Keratinocyte (primary cell): ENCODE results near the gene SIK3. TPM values are rescaled to one million over a fixed set of nuclear protein-coding genes. Genes with fewer than 3 reads are reported as not detected.

ENCODE experiments used
- DNase-seq: peaks from one replicate; pipeline ENCODE4 v3.0.0-alpha.2; 2011; ENCODE audit warnings: low read depth, missing footprints, low spot score
- FAIRE-seq: peaks from 2 replicates; lab custom pipeline; 2011; peaks lifted over from hg19 to GRCh38; lab: Jason Lieb, UNC
- H2AFZ ChIP-seq: 2 replicates; pipeline ENCODE4 v1.6.0; 2012; ENCODE audit warnings: low read length, control low read depth, inconsistent platforms; ENCODE audit not compliant: control insufficient read depth
- H3K27ac ChIP-seq: 2 replicates; pipeline ENCODE4 v1.5.1; 2011; ENCODE audit warnings: low read length; ENCODE audit not compliant: control insufficient read depth, insufficient read depth
- H3K27me3 ChIP-seq: 3 replicates; pipeline ENCODE4 v1.6.0; 2011; ENCODE audit warnings: low read length; ENCODE audit not compliant: control insufficient read depth, insufficient read depth; ENCODE audit errors: extremely low read depth
- H3K36me3 ChIP-seq, 2 experiments: 2 replicates in 1 of 2; 3 replicates in 1 of 2; pipeline ENCODE4 v1.5.1; 2011; ENCODE audit warnings: low read length in 2 of 2, mild to moderate bottlenecking in 1 of 2; ENCODE audit not compliant: control insufficient read depth in 2 of 2, insufficient read depth in 2 of 2; ENCODE audit errors: extremely low read depth in 1 of 2
- H3K4me1 ChIP-seq: 3 replicates; pipeline ENCODE4 v1.5.1; 2011; ENCODE audit warnings: low read length; ENCODE audit not compliant: control insufficient read depth, insufficient read depth; ENCODE audit errors: extremely low read depth
- H3K4me2 ChIP-seq: 3 replicates; pipeline ENCODE4 v1.6.0; 2011; ENCODE audit warnings: low read depth, low read length; ENCODE audit not compliant: control insufficient read depth, insufficient read depth; ENCODE audit errors: extremely low read depth
- H3K4me3 ChIP-seq, 3 experiments: fragments of 200-600 bp in 1 of 3; sonication (generic) in 1 of 3; 2 replicates in 2 of 3; 3 replicates in 1 of 3; pipeline ENCODE4 v1.5.1; 2011 to 2016; ENCODE audit warnings: low read length in 3 of 3, mild to moderate bottlenecking in 3 of 3, control low read depth in 2 of 3, inconsistent platforms in 1 of 3, low read depth in 1 of 3, mixed read lengths in 1 of 3, mixed run types in 1 of 3, moderate library complexity in 1 of 3; ENCODE audit not compliant: control insufficient read depth in 2 of 3, insufficient read depth in 2 of 3; ENCODE audit errors: extremely low read depth in 1 of 3
- H3K79me2 ChIP-seq: 2 replicates; pipeline ENCODE4 v1.6.0; 2012; ENCODE audit warnings: low read length; ENCODE audit not compliant: control insufficient read depth, insufficient read depth
- H3K9ac ChIP-seq: 3 replicates; pipeline ENCODE4 v1.6.0; 2011; ENCODE audit warnings: low read length; ENCODE audit not compliant: control insufficient read depth, insufficient read depth; ENCODE audit errors: extremely low read depth
- H3K9me1 ChIP-seq: 3 replicates; pipeline ENCODE4 v1.6.0; 2011; ENCODE audit warnings: low read length; ENCODE audit not compliant: control insufficient read depth, insufficient read depth; ENCODE audit errors: extremely low read depth
- H3K9me3 ChIP-seq: 2 replicates; pipeline ENCODE4 v1.5.1; 2012; ENCODE audit warnings: low read depth, low read length; ENCODE audit not compliant: control insufficient read depth
- H4K20me1 ChIP-seq: 3 replicates; pipeline ENCODE4 v1.6.0; 2011; ENCODE audit warnings: low read length; ENCODE audit not compliant: control insufficient read depth, insufficient read depth; ENCODE audit errors: extremely low read depth
- EZH2 ChIP-seq: IDR thresholded peaks from one replicate; pipeline ENCODE4 v1.6.1; 2012; ENCODE audit warnings: inconsistent platforms, mild to moderate bottlenecking, low read length, moderate library complexity
- dilution Hi-C: fragments of 300-500 bp; cut with MboI; formaldehyde crosslinking; loops from one replicate; pipeline ENCODE4 v1.7.0; 2020; ENCODE audit warnings: low sequenced_read_pairs; ENCODE audit not compliant: extremely low pct_ligation_motif_present
- polyA plus RNA-seq, 5 experiments: library from polyadenylated mRNA; depleted of rRNA in 3 of 5; stranded (reverse) in 3 of 5; stranded (forward) in 1 of 5; unstranded in 1 of 5; fragments of >200 nt; gene quantifications; 1 replicate in 1 of 5; 2 replicates in 3 of 5; 3 replicates in 1 of 5; pipeline versions ENCODE4 v1.2.1 to v1.2.3, GENCODE V29; 2011 to 2012; ENCODE audit warnings: missing spikeins in 2 of 5, low read depth in 1 of 5, low replicate concordance in 1 of 5
- TF ChIP-seq, protein P1 (sequence below), 3 experiments: IDR thresholded peaks in 1 of 3; conservative IDR thresholded peaks in 1 of 3; optimal IDR thresholded peaks in 1 of 3; 2 replicates in 2 of 3; 3 replicates in 1 of 3; pipeline versions ENCODE3 to v1.5.1; 2011; ENCODE audit warnings: low read length in 3 of 3, mild to moderate bottlenecking in 3 of 3, moderate library complexity in 2 of 3, control low read depth in 1 of 3, inconsistent platforms in 1 of 3; ENCODE audit not compliant: insufficient read depth in 2 of 3; ENCODE audit errors: extremely low read depth in 1 of 3

The SIK3 gene
- polyA plus RNA-seq, 1 donor (not counting 4 experiments of a cell fraction or from before 2014, with no cell fraction given): 8.2 TPM

GRCh38 chr11:117044287-117045035 lies 53.8 kb downstream of the SIK3 start:
- no peaks in the 10 kb centered on the region for H4K20me1 ChIP-seq
- peak; percentile 19 for DNase-seq

DNA sequence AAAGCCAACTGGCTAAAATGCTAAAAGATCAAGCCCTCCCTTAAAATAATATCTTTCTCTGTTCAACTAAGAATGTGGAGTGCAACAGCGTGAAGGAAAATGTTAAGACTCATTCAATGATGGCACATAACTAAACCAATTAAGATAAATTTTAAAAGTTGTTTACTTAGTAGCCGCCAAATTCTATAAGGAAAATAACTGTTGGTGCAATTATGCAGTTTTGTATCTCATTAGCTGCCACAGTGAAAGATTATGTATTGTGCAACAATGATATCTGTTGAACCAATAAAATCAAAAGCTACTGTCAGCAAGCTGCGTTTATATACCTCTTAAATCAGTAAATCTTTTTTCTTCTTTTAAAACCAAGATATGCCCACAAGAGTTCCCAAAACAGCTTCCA lies 55.5 kb downstream of the SIK3 start:
- Histone ChIP-seq H3K36me3 (no peaks in the 10 kb centered on the region), H3K4me1 (peaks cover 36% of the 10 kb centered on the region), H4K20me1 (no peaks in the 10 kb centered on the region), H3K79me2 (peaks cover 61% of the 10 kb centered on the region), H2AFZ (no peak overlapping the region), H3K27me3 (no peaks in the 10 kb centered on the region), H3K4me3 (no peak overlapping the region), H3K9ac (no peak overlapping the region), H3K27ac (no peak overlapping the region), H3K9me1 (peaks cover 2% of the 10 kb centered on the region), H3K4me2 (no peak overlapping the region), H3K9me3 (no peaks in the 10 kb centered on the region)
- no peak for DNase-seq
- no peak for FAIRE-seq
- dilution Hi-C loops: no loop called here
- no peak for TF ChIP-seq EZH2
- TF ChIP-seq, protein P1, sequence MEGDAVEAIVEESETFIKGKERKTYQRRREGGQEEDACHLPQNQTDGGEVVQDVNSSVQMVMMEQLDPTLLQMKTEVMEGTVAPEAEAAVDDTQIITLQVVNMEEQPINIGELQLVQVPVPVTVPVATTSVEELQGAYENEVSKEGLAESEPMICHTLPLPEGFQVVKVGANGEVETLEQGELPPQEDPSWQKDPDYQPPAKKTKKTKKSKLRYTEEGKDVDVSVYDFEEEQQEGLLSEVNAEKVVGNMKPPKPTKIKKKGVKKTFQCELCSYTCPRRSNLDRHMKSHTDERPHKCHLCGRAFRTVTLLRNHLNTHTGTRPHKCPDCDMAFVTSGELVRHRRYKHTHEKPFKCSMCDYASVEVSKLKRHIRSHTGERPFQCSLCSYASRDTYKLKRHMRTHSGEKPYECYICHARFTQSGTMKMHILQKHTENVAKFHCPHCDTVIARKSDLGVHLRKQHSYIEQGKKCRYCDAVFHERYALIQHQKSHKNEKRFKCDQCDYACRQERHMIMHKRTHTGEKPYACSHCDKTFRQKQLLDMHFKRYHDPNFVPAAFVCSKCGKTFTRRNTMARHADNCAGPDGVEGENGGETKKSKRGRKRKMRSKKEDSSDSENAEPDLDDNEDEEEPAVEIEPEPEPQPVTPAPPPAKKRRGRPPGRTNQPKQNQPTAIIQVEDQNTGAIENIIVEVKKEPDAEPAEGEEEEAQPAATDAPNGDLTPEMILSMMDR (optimal IDR thresholded peaks at IDR 0.05 in 1 of 3, IDR thresholded peaks at IDR 0.05 in 1 of 3, conservative IDR thresholded peaks at IDR 0.05 in 1 of 3; ENCODE audit: extremely low read depth in 1 of 3, insufficient read depth in 2 of 3, low read length in 3 of 3): no peak

More at GRCh38 chr11:117044287-117045035, 53.8 kb downstream of the SIK3 start:
- Histone ChIP-seq H3K9me3 (no peaks in the 10 kb centered on the region), H3K9me1 (peaks cover 2% of the 10 kb centered on the region), H3K9ac (peak overlapping the region; percentile 32), H3K4me3 (peak overlapping the region in 2 of 3 experiments; percentile 29 to 37), H2AFZ (no peak overlapping the region), H3K4me1 (peaks cover 32% of the 10 kb centered on the region), H3K79me2 (peaks cover 61% of the 10 kb centered on the region), H3K27me3 (no peaks in the 10 kb centered on the region), H3K36me3 (no peaks in the 10 kb centered on the region), H3K27ac (peak overlapping the region; percentile 57), H3K4me2 (peak overlapping the region; percentile 81)
- FAIRE-seq: peak; percentile 71
- dilution Hi-C loops: no loop called here
- TF ChIP-seq, protein P1 (optimal IDR thresholded peaks at IDR 0.05 in 1 of 3, IDR thresholded peaks at IDR 0.05 in 1 of 3, conservative IDR thresholded peaks at IDR 0.05 in 1 of 3; ENCODE audit: extremely low read depth in 1 of 3, insufficient read depth in 2 of 3, low read length in 3 of 3): no peak
- TF ChIP-seq EZH2: no peak
